Measurements from ENCODE around the gene ASCL5. TPM values are rescaled to one million over a fixed set of nuclear protein-coding genes. Genes with fewer than 3 reads are reported as not detected.

ASCL5 gene
- total RNA-seq, 6 experiments from 2014 or later = not detected

GRCh38 chr1:201113451-201114244 is 13.3 kb downstream of the ASCL5 start:
- H3K27me3 Mint-ChIP-seq (ENCODE audit: insufficient read depth) = peaks cover 47% of the 10 kb centered on the region
- peak overlapping the region; percentile 80 for H3K4me3 Mint-ChIP-seq
- no peak overlapping the region for H3K27ac Mint-ChIP-seq
- no peak for DNase-seq
- no peaks in the 10 kb centered on the region for H3K4me1 Mint-ChIP-seq (ENCODE audit: low read depth)
- TF ChIP-seq, protein P1, sequence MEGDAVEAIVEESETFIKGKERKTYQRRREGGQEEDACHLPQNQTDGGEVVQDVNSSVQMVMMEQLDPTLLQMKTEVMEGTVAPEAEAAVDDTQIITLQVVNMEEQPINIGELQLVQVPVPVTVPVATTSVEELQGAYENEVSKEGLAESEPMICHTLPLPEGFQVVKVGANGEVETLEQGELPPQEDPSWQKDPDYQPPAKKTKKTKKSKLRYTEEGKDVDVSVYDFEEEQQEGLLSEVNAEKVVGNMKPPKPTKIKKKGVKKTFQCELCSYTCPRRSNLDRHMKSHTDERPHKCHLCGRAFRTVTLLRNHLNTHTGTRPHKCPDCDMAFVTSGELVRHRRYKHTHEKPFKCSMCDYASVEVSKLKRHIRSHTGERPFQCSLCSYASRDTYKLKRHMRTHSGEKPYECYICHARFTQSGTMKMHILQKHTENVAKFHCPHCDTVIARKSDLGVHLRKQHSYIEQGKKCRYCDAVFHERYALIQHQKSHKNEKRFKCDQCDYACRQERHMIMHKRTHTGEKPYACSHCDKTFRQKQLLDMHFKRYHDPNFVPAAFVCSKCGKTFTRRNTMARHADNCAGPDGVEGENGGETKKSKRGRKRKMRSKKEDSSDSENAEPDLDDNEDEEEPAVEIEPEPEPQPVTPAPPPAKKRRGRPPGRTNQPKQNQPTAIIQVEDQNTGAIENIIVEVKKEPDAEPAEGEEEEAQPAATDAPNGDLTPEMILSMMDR (IDR thresholded peaks at IDR 0.05) = no peak
- no peaks in the 10 kb centered on the region for H3K9me3 Mint-ChIP-seq
- H3K36me3 Mint-ChIP-seq (ENCODE audit: low read depth) = no peaks in the 10 kb centered on the region

DNA sequence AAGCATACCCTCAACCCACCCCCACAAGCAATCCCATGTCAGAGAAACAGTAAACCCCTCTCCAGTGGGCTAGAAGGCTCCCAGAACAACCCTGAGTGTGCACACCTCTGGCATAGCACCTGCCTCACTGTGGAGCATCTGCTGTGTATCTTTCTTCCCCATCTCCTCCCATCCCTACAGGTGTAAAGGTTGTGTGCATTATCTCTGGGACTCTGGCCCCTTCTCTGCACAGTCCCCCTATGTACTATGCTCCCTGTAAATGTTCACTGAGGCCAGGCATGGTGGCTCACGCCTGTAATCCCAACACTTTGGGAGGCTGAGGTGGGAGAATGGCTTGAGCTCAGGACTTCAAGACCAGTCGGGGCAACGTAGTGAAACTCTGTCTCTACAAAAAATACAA is 14.1 kb downstream of the ASCL5 start:
- peaks cover 47% of the 10 kb centered on the region for H3K27me3 Mint-ChIP-seq (ENCODE audit: insufficient read depth)
- no peak for DNase-seq
- TF ChIP-seq, protein P1 (IDR thresholded peaks at IDR 0.05) = no peak
- no peaks in the 10 kb centered on the region for H3K36me3 Mint-ChIP-seq (ENCODE audit: low read depth)
- no peak overlapping the region for H3K27ac Mint-ChIP-seq
- no peaks in the 10 kb centered on the region for H3K4me1 Mint-ChIP-seq (ENCODE audit: low read depth)
- no peak overlapping the region for H3K4me3 Mint-ChIP-seq
- no peaks in the 10 kb centered on the region for H3K9me3 Mint-ChIP-seq

DNA sequence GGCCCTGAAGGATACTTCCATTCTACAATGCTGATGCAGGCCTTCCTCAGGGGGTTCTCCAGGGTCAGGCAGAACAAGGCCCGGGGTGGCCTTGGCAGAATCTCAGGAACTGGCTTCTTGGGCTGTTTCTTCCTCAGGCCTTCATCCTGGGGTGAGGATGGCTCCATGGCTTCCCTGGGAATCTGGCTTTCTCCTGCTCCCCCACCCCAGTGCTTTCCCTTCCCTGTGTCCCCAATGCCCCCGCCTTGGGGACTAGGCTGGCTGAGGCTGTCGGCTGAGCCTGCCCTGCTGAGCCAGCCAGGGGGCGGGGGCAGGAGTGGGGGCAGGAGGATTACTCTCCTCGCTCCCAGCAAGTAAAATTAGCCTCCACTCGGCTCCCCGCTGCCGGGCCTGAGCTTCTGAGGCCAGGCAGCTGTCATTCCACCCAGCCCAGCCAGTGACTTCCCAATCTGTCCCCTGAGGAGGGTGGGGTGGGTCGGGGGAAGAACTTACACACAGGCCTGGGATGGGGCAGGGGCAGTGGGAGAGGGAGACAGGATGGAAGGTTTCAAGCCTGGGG is 14.7 kb downstream of the ASCL5 start, which contains the start of gene CACNA1S:
Gene CACNA1S, minus strand, starts transcription at position 254 of the 559 bp plus-strand sequence. Its CDS starts 87 bp downstream, at position 167.
- H3K4me3 Mint-ChIP-seq = no peak within 1 kb of the TSS
- H3K36me3 Mint-ChIP-seq (ENCODE audit: low read depth) = no peaks in the 10 kb centered on the region
- H3K27me3 Mint-ChIP-seq (ENCODE audit: insufficient read depth) = peaks cover 48% of the 10 kb centered on the region

DNA sequence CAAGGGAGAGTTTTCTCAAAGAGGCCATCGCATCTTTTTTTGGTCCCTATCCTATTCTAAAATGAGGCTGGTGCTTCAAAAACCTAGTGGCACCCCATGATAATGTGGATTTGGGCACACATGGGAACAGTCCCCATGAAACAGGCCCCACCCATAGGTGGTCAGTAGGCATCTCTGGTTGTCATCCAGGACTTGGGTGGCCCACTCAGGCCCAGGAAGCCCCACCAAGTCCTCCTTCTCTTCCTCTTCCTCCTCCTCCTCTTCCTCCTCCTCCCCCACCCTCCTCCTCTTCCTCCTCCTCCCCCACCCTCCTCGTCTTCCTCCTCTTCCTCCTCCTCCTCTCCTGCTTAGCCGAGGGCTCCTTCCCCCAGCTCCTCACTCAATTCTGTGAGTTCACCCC is 15.3 kb downstream of the ASCL5 start:
- no peak overlapping the region for H3K4me3 Mint-ChIP-seq

More for the DNA sequence above, 14.7 kb downstream of the ASCL5 start, which contains the start of gene CACNA1S:
- TF ChIP-seq, protein P1 (IDR thresholded peaks at IDR 0.05) = no peak
- no peak for DNase-seq
- no peak within 1 kb of the TSS for H3K27ac Mint-ChIP-seq
- H3K4me1 Mint-ChIP-seq (ENCODE audit: low read depth) = no peaks in the 10 kb centered on the region
- H3K9me3 Mint-ChIP-seq = no peaks in the 10 kb centered on the region

DNA sequence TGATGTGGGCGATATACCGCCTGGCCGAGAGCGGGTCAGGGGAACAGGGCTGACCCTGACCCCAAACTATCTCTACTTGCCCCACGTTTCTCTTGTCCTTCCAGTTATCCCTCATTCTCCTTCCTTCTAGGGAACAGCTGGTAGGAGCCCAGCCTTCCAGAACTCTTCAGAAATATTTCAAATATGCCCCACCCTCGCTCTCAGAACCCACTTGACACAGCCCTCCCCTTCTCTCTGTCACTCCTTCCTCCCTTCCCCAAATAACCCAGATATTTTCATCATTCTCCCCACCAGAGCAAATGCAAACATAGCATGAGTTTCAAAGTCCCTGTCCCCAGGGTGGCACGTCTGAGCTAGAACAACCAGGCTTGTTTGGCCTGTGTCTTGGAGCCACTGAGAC is 15.8 kb downstream of the ASCL5 start:
- Mint-ChIP-seq H3K36me3 (ENCODE audit: low read depth) (no peaks in the 10 kb centered on the region), H3K27me3 (ENCODE audit: insufficient read depth) (peaks cover 47% of the 10 kb centered on the region), H3K9me3 (no peaks in the 10 kb centered on the region), H3K4me1 (ENCODE audit: low read depth) (no peaks in the 10 kb centered on the region), H3K4me3 (no peak overlapping the region), H3K27ac (no peak overlapping the region)
- TF ChIP-seq, protein P1 (IDR thresholded peaks at IDR 0.05) = no peak
- DNase-seq = no peak

More for the DNA sequence above, 15.3 kb downstream of the ASCL5 start:
- Mint-ChIP-seq H3K36me3 (ENCODE audit: low read depth) (no peaks in the 10 kb centered on the region), H3K4me1 (ENCODE audit: low read depth) (no peaks in the 10 kb centered on the region), H3K27ac (no peak overlapping the region), H3K27me3 (ENCODE audit: insufficient read depth) (peaks cover 47% of the 10 kb centered on the region), H3K9me3 (no peaks in the 10 kb centered on the region)
- TF ChIP-seq, protein P1 (IDR thresholded peaks at IDR 0.05) = no peak
- no peak for DNase-seq

Data from HFFc6 (cell line).